ENCODE data around the gene EPOP. TPM values are rescaled to one million over a fixed set of nuclear protein-coding genes. Genes with fewer than 3 reads are reported as not detected.

EPOP gene
- total RNA-seq, 5 donors from 2014 or later (not counting 1 experiment from before 2014, with no cell fraction given), result 0.68 to 1.6 (median 0.90) TPM

- WGBS (ENCODE audit: insufficient coverage), result 100% methylated on average over 2 of the region's 4 CpGs
- Histone ChIP-seq H3K9me3 (no peaks in the 10 kb centered on the region), H3K4me1 (ENCODE audit: control insufficient read depth in 1 of 2, extremely low read depth in 1 of 2, insufficient read depth in 2 of 2, low read length in 2 of 2) (peaks cover 12 to 36% of the 10 kb centered on the region in 2 experiments), H3K4me3 (ENCODE audit: control insufficient read depth in 1 of 2, extremely low read depth in 1 of 2, low read length in 1 of 2) (no peak overlapping the region), H3K27me3 (replicated peaks in 1 of 2; ENCODE audit: control insufficient read depth in 2 of 2, extremely low read depth in 1 of 2, insufficient read depth in 2 of 2, low read length in 1 of 2) (no peaks in the 10 kb centered on the region), H3K27ac (ENCODE audit: low read length) (no peak overlapping the region), H3K36me3 (ENCODE audit: control insufficient read depth in 2 of 2, extremely low read depth in 1 of 2, insufficient read depth in 1 of 2, low read length in 1 of 2) (no peaks in the 10 kb centered on the region)
- Mint-ChIP-seq H3K36me3 (no peaks in the 10 kb centered on the region), H3K27ac (peak overlapping the region; percentile 83 to 89), H3K9me3 (no peaks in the 10 kb centered on the region), H3K4me1 (peaks cover 28 to 32% (median 28%) of the 10 kb centered on the region in 3 donors), H3K4me3 (peak overlapping the region in 1 of 3 donors; percentile 46), H3K27me3 (no peaks in the 10 kb centered on the region)
- DNase-seq (no peak), ATAC-seq (replicated peaks in 1 of 4) (peak in 2 of 4 experiments; percentile 13 to 15)
- POLR2A ChIA-PET, result interaction anchor here in 1 of 2 donors (0.6 kb wide), 1 partner anchor 438 kb away, joined by 3 read pairs; no protein-coding TSS in a partner anchor
- CTCF ChIA-PET, result interaction anchor here in 1 of 2 donors (0.6 kb wide), 1 partner anchor 38 kb away, joined by 6 read pairs; no protein-coding TSS in a partner anchor
These were observed 22.5 kb upstream of the EPOP start for GRCh38 chr17:38697061-38697820.

GRCh38 chr17:38693700-38694329 is 19.1 kb upstream of the EPOP start:
- H3K4me3 ChIP-seq (ENCODE audit: control insufficient read depth in 1 of 2, extremely low read depth in 1 of 2, low read length in 1 of 2), result no peak overlapping the region
- Mint-ChIP-seq H3K4me1 (peaks cover 17 to 18% (median 17%) of the 10 kb centered on the region in 3 donors), H3K4me3 (no peak overlapping the region), H3K27me3 (no peaks in the 10 kb centered on the region), H3K36me3 (no peaks in the 10 kb centered on the region), H3K9me3 (no peaks in the 10 kb centered on the region), H3K27ac (no peak overlapping the region)
- 88% methylated on average over 10 of the region's 12 CpGs for WGBS (ENCODE audit: insufficient coverage)
- ATAC-seq (replicated peaks in 1 of 4), result no peak
- H3K36me3 ChIP-seq (ENCODE audit: control insufficient read depth in 2 of 2, extremely low read depth in 1 of 2, insufficient read depth in 1 of 2, low read length in 1 of 2), result no peaks in the 10 kb centered on the region
- DNase-seq, result no peak
- peaks cover 9 to 20% of the 10 kb centered on the region in 2 experiments for H3K4me1 ChIP-seq (ENCODE audit: control insufficient read depth in 1 of 2, extremely low read depth in 1 of 2, insufficient read depth in 2 of 2, low read length in 2 of 2)
- ChIA-PET POLR2A (no interaction called here), CTCF (no interaction called here)
- no peak overlapping the region for H3K27ac ChIP-seq (ENCODE audit: low read length)
- no peaks in the 10 kb centered on the region for H3K9me3 ChIP-seq
- peaks cover 0 to 7% of the 10 kb centered on the region in 2 experiments for H3K27me3 ChIP-seq (replicated peaks in 1 of 2; ENCODE audit: control insufficient read depth in 2 of 2, extremely low read depth in 1 of 2, insufficient read depth in 2 of 2, low read length in 1 of 2)

GRCh38 chr17:38691154-38691553 is 16.4 kb upstream of the EPOP start:
- Mint-ChIP-seq H3K36me3 (no peaks in the 10 kb centered on the region), H3K4me3 (no peak overlapping the region), H3K27ac (no peak overlapping the region), H3K9me3 (no peaks in the 10 kb centered on the region), H3K4me1 (peaks cover 1 to 2% (median 2%) of the 10 kb centered on the region in 3 donors), H3K27me3 (peaks cover under 1 to 2% of the 10 kb centered on the region in 2 donors)
- POLR2A ChIA-PET, result interaction anchor here in 1 of 2 donors (0.6 kb wide), 1 partner anchor 161 kb away, joined by 3 read pairs; no protein-coding TSS in a partner anchor
- H3K4me1 ChIP-seq (ENCODE audit: control insufficient read depth in 1 of 2, extremely low read depth in 1 of 2, insufficient read depth in 2 of 2, low read length in 2 of 2), result peaks cover 0 to 6% of the 10 kb centered on the region in 2 experiments
- ATAC-seq (replicated peaks in 1 of 4) (no peak), DNase-seq (no peak)
- CTCF ChIA-PET, result no interaction called here
- H3K27ac ChIP-seq (ENCODE audit: low read length), result no peak overlapping the region
- no peaks in the 10 kb centered on the region for H3K36me3 ChIP-seq (ENCODE audit: control insufficient read depth in 2 of 2, extremely low read depth in 1 of 2, insufficient read depth in 1 of 2, low read length in 1 of 2)
- H3K27me3 ChIP-seq (replicated peaks in 1 of 2; ENCODE audit: control insufficient read depth in 2 of 2, extremely low read depth in 1 of 2, insufficient read depth in 2 of 2, low read length in 1 of 2), result peaks cover 0 to 12% of the 10 kb centered on the region in 2 experiments
- H3K4me3 ChIP-seq (ENCODE audit: control insufficient read depth in 1 of 2, extremely low read depth in 1 of 2, low read length in 1 of 2), result no peak overlapping the region
- H3K9me3 ChIP-seq, result no peaks in the 10 kb centered on the region
- whole genome bisulfite sequencing (ENCODE audit: insufficient coverage), result 91% methylated on average over 4 of the region's 4 CpGs

GRCh38 chr17:38690386-38690785 is 15.6 kb upstream of the EPOP start:
- Mint-ChIP-seq H3K27me3 (peaks cover 4 to 9% of the 10 kb centered on the region in 2 donors), H3K36me3 (no peaks in the 10 kb centered on the region)
- POLR2A ChIA-PET, result no interaction called here

GRCh38 chr17:38687286-38687685 is 12.5 kb upstream of the EPOP start:
- POLR2A ChIA-PET, result no interaction called here
- no peak overlapping the region for H3K4me3 Mint-ChIP-seq

More at GRCh38 chr17:38690386-38690785, 15.6 kb upstream of the EPOP start:
- H3K4me3 ChIP-seq (ENCODE audit: control insufficient read depth in 1 of 2, extremely low read depth in 1 of 2, low read length in 1 of 2), result no peak overlapping the region
- no peaks in the 10 kb centered on the region for H3K9me3 Mint-ChIP-seq
- H3K9me3 ChIP-seq, result no peaks in the 10 kb centered on the region
- peaks cover 0 to 19% of the 10 kb centered on the region in 2 experiments for H3K27me3 ChIP-seq (replicated peaks in 1 of 2; ENCODE audit: control insufficient read depth in 2 of 2, extremely low read depth in 1 of 2, insufficient read depth in 2 of 2, low read length in 1 of 2)
- H3K4me3 Mint-ChIP-seq, result no peak overlapping the region
- H3K27ac Mint-ChIP-seq, result no peak overlapping the region
- WGBS (ENCODE audit: insufficient coverage), result no CpG with 5 or more reads among the region's 4 CpGs
- no peak overlapping the region for H3K27ac ChIP-seq (ENCODE audit: low read length)
- peaks cover 0 to 7% (median 0%) of the 10 kb centered on the region in 3 donors for H3K4me1 Mint-ChIP-seq
- ATAC-seq (replicated peaks in 1 of 4) (no peak), DNase-seq (no peak)
- CTCF ChIA-PET, result interaction anchor here in 1 of 2 donors (1.0 kb wide), 1 partner anchor 45 kb away, joined by 3 read pairs; no protein-coding TSS in a partner anchor
- H3K36me3 ChIP-seq (ENCODE audit: control insufficient read depth in 2 of 2, extremely low read depth in 1 of 2, insufficient read depth in 1 of 2, low read length in 1 of 2), result no peaks in the 10 kb centered on the region
- no peaks in the 10 kb centered on the region for H3K4me1 ChIP-seq (ENCODE audit: control insufficient read depth in 1 of 2, extremely low read depth in 1 of 2, insufficient read depth in 2 of 2, low read length in 2 of 2)

GRCh38 chr17:38685491-38685890 is 10.7 kb upstream of the EPOP start:
- H3K9me3 Mint-ChIP-seq, result no peaks in the 10 kb centered on the region
- peaks cover 4 to 11% of the 10 kb centered on the region in 2 donors for H3K27me3 Mint-ChIP-seq
- ChIA-PET CTCF (interaction anchor here in 1 of 2 donors (1.2 kb wide), 1 partner anchor 48 kb away, joined by 3 read pairs; no protein-coding TSS in a partner anchor), POLR2A (no interaction called here)
- Histone ChIP-seq H3K4me3 (ENCODE audit: control insufficient read depth in 1 of 2, extremely low read depth in 1 of 2, low read length in 1 of 2) (no peak overlapping the region), H3K27me3 (replicated peaks in 1 of 2; ENCODE audit: control insufficient read depth in 2 of 2, extremely low read depth in 1 of 2, insufficient read depth in 2 of 2, low read length in 1 of 2) (peaks cover 0 to 16% of the 10 kb centered on the region in 2 experiments), H3K4me1 (ENCODE audit: control insufficient read depth in 1 of 2, extremely low read depth in 1 of 2, insufficient read depth in 2 of 2, low read length in 2 of 2) (no peaks in the 10 kb centered on the region), H3K27ac (ENCODE audit: low read length) (no peak overlapping the region), H3K36me3 (ENCODE audit: control insufficient read depth in 2 of 2, extremely low read depth in 1 of 2, insufficient read depth in 1 of 2, low read length in 1 of 2) (no peaks in the 10 kb centered on the region), H3K9me3 (no peaks in the 10 kb centered on the region)
- ATAC-seq (replicated peaks in 1 of 4) (no peak), DNase-seq (no peak)
- H3K27ac Mint-ChIP-seq, result no peak overlapping the region
- no peaks in the 10 kb centered on the region for H3K36me3 Mint-ChIP-seq
- H3K4me1 Mint-ChIP-seq, result peaks cover 0 to 7% (median 0%) of the 10 kb centered on the region in 3 donors
- WGBS (ENCODE audit: insufficient coverage), result 87% methylated on average over 12 of the region's 12 CpGs
- no peak overlapping the region for H3K4me3 Mint-ChIP-seq

More at GRCh38 chr17:38687286-38687685, 12.5 kb upstream of the EPOP start:
- 75% methylated on average over 5 of the region's 5 CpGs for WGBS (ENCODE audit: insufficient coverage)
- no peaks in the 10 kb centered on the region for H3K4me1 ChIP-seq (ENCODE audit: control insufficient read depth in 1 of 2, extremely low read depth in 1 of 2, insufficient read depth in 2 of 2, low read length in 2 of 2)
- H3K27ac ChIP-seq (ENCODE audit: low read length), result no peak overlapping the region
- H3K36me3 Mint-ChIP-seq, result no peaks in the 10 kb centered on the region
- H3K36me3 ChIP-seq (ENCODE audit: control insufficient read depth in 2 of 2, extremely low read depth in 1 of 2, insufficient read depth in 1 of 2, low read length in 1 of 2), result no peaks in the 10 kb centered on the region
- H3K9me3 Mint-ChIP-seq, result no peaks in the 10 kb centered on the region
- H3K27me3 Mint-ChIP-seq, result peaks cover 4 to 11% of the 10 kb centered on the region in 2 donors
- peaks cover 0 to 19% of the 10 kb centered on the region in 2 experiments for H3K27me3 ChIP-seq (replicated peaks in 1 of 2; ENCODE audit: control insufficient read depth in 2 of 2, extremely low read depth in 1 of 2, insufficient read depth in 2 of 2, low read length in 1 of 2)
- DNase-seq, result no peak
- no peak for ATAC-seq (replicated peaks in 1 of 4)
- no peaks in the 10 kb centered on the region for H3K9me3 ChIP-seq
- H3K4me3 ChIP-seq (ENCODE audit: control insufficient read depth in 1 of 2, extremely low read depth in 1 of 2, low read length in 1 of 2), result no peak overlapping the region
- CTCF ChIA-PET, result interaction anchor here in 1 of 2 donors (0.6 kb wide), 1 partner anchor 552 kb away, joined by 3 read pairs; no protein-coding TSS in a partner anchor
- H3K4me1 Mint-ChIP-seq, result peaks cover 0 to 7% (median 0%) of the 10 kb centered on the region in 3 donors
- no peak overlapping the region for H3K27ac Mint-ChIP-seq
